ENCODE data around the gene NKG7.

- no peak for TF ChIP-seq CTCF (IDR thresholded peaks at IDR 0.05; ENCODE audit: insufficient read depth, low read length)
- no peak for TF ChIP-seq POLR2AphosphoS5 (IDR thresholded peaks at IDR 0.05; ENCODE audit: low read depth)
- TF ChIP-seq GABPA (IDR thresholded peaks at IDR 0.05; ENCODE audit: low read depth), result no peak
- TF ChIP-seq REST (IDR thresholded peaks at IDR 0.05; ENCODE audit: insufficient replicate concordance, low read depth), result no peak
- TF ChIP-seq SPI1 (IDR thresholded peaks at IDR 0.05; ENCODE audit: borderline replicate concordance, low read depth), result no peak
These were observed 16.7 kb upstream of the NKG7 start for GRCh38 chr19:51389143-51389542.

All from HL-60 (cell line).